ENCODE results near the gene GTF2H3. TPM values are rescaled to one million over a fixed set of nuclear protein-coding genes. Genes with fewer than 3 reads are reported as not detected.

The GTF2H3 gene
- total RNA-seq (10 to 100 TPM; 15.3 to 23.1 (median 21.4) TPM), polyA plus RNA-seq (10 to 100 TPM in 1 of 3 donors, 1 to 10 TPM in 2; 6.4 to 11.3 (median 8.5) TPM)
- long read RNA-seq, donor 1, transcript GTF2H3-212 (13 exons, 3,329 nt) = major isoform, 5 of 10 reads
- long read RNA-seq, donor 1, partial matches to known transcripts = 0 of 10 reads
- long read RNA-seq, donor 1, other reads (novel, unspliced or antisense) = 0 of 10 reads
- long read RNA-seq, donor 2, transcript GTF2H3-212 (13 exons, 3,329 nt) = major isoform, 10 of 10 reads
- long read RNA-seq, donor 2, partial matches to known transcripts = 0 of 10 reads
- long read RNA-seq, donor 2, other reads (novel, unspliced or antisense) = 0 of 10 reads

GRCh38 chr12:123633379-123634141 lies at the start of gene GTF2H3, which contains the start of gene EIF2B1:
TSS of gene GTF2H3 (plus strand) at chr12:123633829. CDS start at chr12:123633860, 31 bp downstream.
TSS of gene EIF2B1 (minus strand) at chr12:123633686. CDS start at chr12:123633557, 129 bp downstream.
- H3K27me3 ChIP-seq (replicated peaks in 1 of 7) = no peaks in the 10 kb centered on the region
- peak; percentile 98 for DNase-seq
- H3K27ac ChIP-seq = peak within 1 kb of the TSS; percentile 72 to 91 (median 88)
- H3K9me3 ChIP-seq = no peaks in the 10 kb centered on the region
- peaks cover 11 to 57% (median 30%) of the 10 kb centered on the region in 6 donors for H3K4me1 ChIP-seq
- intact Hi-C loops (cut with DNase I; ENCODE audit: low total_unique reads) = no loop called here
- 0 to 2% (median 0%) methylated on average over 33 to 52 of the region's 52 CpGs for WGBS, 5 donors
- peak within 1 kb of the TSS; percentile 87 to 100 (median 96) for H3K4me3 ChIP-seq
- TF ChIP-seq CTCF (IDR thresholded peaks at IDR 0.05 in 8 of 11, conservative IDR thresholded peaks at IDR 0.05 in 3 of 11) (peak in 3 of 11 experiments; percentile 11 to 19 (median 15)), POLR2AphosphoS5 (IDR thresholded peaks at IDR 0.05) (peak; percentile 97 to 99 (median 97)), POLR2A (IDR thresholded peaks at IDR 0.05) (peak in 2 of 3 donors; percentile 49 to 84)
- peaks cover 0 to 44% (median 36%) of the 10 kb centered on the region in 6 donors for H3K36me3 ChIP-seq

DNA sequence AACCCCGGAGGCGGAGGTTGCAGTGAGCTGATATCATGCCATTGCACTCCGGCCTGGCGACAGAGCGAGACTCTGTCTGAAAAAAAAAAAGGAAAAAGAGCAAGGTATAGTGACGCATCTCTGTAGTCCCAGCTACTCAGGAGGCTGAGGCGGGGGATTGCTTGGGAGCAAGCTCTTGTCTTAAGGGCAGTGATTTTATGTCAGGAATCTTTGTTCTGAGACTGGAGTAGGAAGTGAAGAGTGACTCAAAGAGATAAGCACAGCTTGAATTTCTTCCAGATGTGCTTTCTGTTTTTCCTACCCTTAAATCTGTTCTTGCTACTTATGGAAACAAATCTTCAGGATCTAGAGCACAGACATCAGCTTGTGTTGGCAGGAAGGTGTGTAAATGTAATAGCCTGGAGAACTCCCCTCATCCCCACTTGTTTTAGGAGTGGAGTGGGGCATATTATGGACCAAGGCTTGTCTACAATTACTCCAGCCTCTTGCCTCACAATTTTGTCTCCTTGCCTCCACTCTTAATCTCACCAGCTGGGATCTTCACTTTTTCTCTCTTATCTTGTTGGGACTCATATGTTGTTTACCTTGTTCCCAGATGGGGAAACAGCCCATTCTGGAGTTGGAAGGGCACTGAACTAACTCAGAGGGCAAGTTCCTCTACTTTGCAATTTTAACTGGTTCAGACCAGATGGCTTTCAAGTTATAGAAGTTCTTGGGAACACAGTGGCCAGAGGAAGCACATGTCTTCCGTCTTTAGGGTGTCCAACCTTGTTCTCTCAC lies 41.7 kb upstream of the GTF2H3 start:
- no peak overlapping the region for H3K4me3 ChIP-seq
- intact Hi-C loops (cut with DNase I; ENCODE audit: low total_unique reads) = no loop called here
- H3K27ac ChIP-seq = no peak overlapping the region
- TF ChIP-seq CTCF (IDR thresholded peaks at IDR 0.05 in 8 of 11, conservative IDR thresholded peaks at IDR 0.05 in 3 of 11) (no peak), POLR2AphosphoS5 (IDR thresholded peaks at IDR 0.05) (no peak), POLR2A (IDR thresholded peaks at IDR 0.05) (no peak)
- no peaks in the 10 kb centered on the region for H3K27me3 ChIP-seq (replicated peaks in 1 of 7)
- WGBS, 5 donors = 72 to 85% (median 82%) methylated on average over 8 of the region's 8 CpGs
- peaks cover 15 to 91% (median 53%) of the 10 kb centered on the region in 6 donors for H3K4me1 ChIP-seq
- no peak for DNase-seq
- peaks cover 2 to 100% (median 88%) of the 10 kb centered on the region in 6 donors for H3K36me3 ChIP-seq
- no peaks in the 10 kb centered on the region for H3K9me3 ChIP-seq

GRCh38 chr12:123595729-123596128 lies 37.9 kb upstream of the GTF2H3 start:
- intact Hi-C loops (cut with DNase I; ENCODE audit: low total_unique reads) = no loop called here
- DNase-seq = no peak
- H3K4me1 ChIP-seq = peaks cover 5 to 61% (median 30%) of the 10 kb centered on the region in 6 donors
- no peaks in the 10 kb centered on the region for H3K27me3 ChIP-seq (replicated peaks in 1 of 7)
- peaks cover 0 to 85% (median 75%) of the 10 kb centered on the region in 6 donors for H3K36me3 ChIP-seq
- H3K27ac ChIP-seq = no peak overlapping the region
- TF ChIP-seq POLR2AphosphoS5 (IDR thresholded peaks at IDR 0.05) = no peak
- no peak for TF ChIP-seq CTCF (IDR thresholded peaks at IDR 0.05 in 8 of 11, conservative IDR thresholded peaks at IDR 0.05 in 3 of 11)
- TF ChIP-seq POLR2A (IDR thresholded peaks at IDR 0.05) = no peak
- H3K4me3 ChIP-seq = no peak overlapping the region
- H3K9me3 ChIP-seq = no peaks in the 10 kb centered on the region

Data from spleen (tissue), 13 donors.